ENCODE data around the gene CRTC1. TPM values are rescaled to one million over a fixed set of nuclear protein-coding genes. Genes with fewer than 3 reads are reported as not detected.
A peak's percentile ranks its signal among the peaks of the same experiment; 100 is the strongest.

Gene CRTC1
- total and polyA plus RNA-seq, 9 of the 15 experiments (the other 6 are each of a cell fraction or from before 2014, with no cell fraction given), result 0.25 to 3.8 (median 1.2) TPM; not detected in 2

DNA sequence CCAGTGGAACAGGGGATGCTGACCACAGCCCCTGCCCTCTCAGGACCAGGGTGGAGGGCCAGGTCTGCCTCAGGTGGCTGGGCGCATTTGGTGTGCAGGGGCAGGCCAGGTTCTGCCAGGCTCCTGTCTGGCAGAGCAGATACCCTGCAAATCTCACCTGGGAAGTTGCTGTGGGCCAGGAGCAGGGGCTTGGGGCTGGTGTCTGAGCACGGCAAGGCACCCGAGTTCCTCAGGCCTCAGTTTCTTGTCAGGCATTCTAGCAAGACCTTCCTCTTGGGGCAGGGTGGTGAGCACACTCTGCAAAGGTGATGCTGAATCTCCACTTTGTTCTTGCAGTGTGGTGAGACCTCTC, 1.1 kb downstream of the CRTC1 start:
- Histone ChIP-seq H3K27me3 (ENCODE audit: control insufficient read depth in 2 of 2, insufficient read depth in 2 of 2, low read length in 2 of 2) (no peaks in the 10 kb centered on the region), H2AFZ (ENCODE audit: low read depth, low read length) (no peak overlapping the region), H3K4me3 (no peak overlapping the region), H3K79me2 (ENCODE audit: control insufficient read depth, insufficient read depth, low read length) (peaks cover 19% of the 10 kb centered on the region), H3K9ac (ENCODE audit: insufficient read depth in 1 of 2, low read depth in 2 of 2, low read length in 2 of 2) (peak overlapping the region in 1 of 2 experiments; percentile 91; a peak in 2 of 4 replicates), H3K9me3 (replicated peaks; ENCODE audit: control insufficient read depth, insufficient read depth, low read depth, low read length) (no peaks in the 10 kb centered on the region), H3K4me2 (ENCODE audit: insufficient read depth, low read length) (peak overlapping the region; percentile 93; the same call in 1 of the 2 replicates), H3K4me1 (replicated peaks in 1 of 2; ENCODE audit: control insufficient read depth in 2 of 2, insufficient read depth in 2 of 2, low read length in 2 of 2) (peaks cover 10 to 35% of the 10 kb centered on the region in 2 experiments; a peak in 4 of 5 replicates), H3K36me3 (ENCODE audit: control insufficient read depth, insufficient read depth, low read length) (no peaks in the 10 kb centered on the region), H3K27ac (ENCODE audit: extremely low read depth, low read depth, low read length) (no peak overlapping the region), H3K9me1 (ENCODE audit: control insufficient read depth, insufficient read depth, low read length) (no peaks in the 10 kb centered on the region), H4K20me1 (replicated peaks; ENCODE audit: control insufficient read depth, insufficient read depth, low read length) (peaks cover 9% of the 10 kb centered on the region; the same call in 1 of the 2 replicates)
- 42% methylated on average over 3 of the region's 3 CpGs for WGBS (ENCODE audit: insufficient coverage, low coverage, missing lambda C conversion rate)
- in situ Hi-C loops (cut with MboI), result no loop called here
- FAIRE-seq, result no peak
- no peak for TF ChIP-seq ZC3H8 (IDR thresholded peaks at IDR 0.05)
- no peak for TF ChIP-seq HDAC8 (tag; IDR thresholded peaks at IDR 0.05)
- no peak for TF ChIP-seq MBD2 (IDR thresholded peaks at IDR 0.05; ENCODE audit: borderline replicate concordance, low read depth)
- peak; percentile 39; the same call in 1 of the 2 replicates for TF ChIP-seq RBFOX2 (IDR thresholded peaks at IDR 0.05; ENCODE audit: low read depth, low read length)
- TF ChIP-seq, protein P1, sequence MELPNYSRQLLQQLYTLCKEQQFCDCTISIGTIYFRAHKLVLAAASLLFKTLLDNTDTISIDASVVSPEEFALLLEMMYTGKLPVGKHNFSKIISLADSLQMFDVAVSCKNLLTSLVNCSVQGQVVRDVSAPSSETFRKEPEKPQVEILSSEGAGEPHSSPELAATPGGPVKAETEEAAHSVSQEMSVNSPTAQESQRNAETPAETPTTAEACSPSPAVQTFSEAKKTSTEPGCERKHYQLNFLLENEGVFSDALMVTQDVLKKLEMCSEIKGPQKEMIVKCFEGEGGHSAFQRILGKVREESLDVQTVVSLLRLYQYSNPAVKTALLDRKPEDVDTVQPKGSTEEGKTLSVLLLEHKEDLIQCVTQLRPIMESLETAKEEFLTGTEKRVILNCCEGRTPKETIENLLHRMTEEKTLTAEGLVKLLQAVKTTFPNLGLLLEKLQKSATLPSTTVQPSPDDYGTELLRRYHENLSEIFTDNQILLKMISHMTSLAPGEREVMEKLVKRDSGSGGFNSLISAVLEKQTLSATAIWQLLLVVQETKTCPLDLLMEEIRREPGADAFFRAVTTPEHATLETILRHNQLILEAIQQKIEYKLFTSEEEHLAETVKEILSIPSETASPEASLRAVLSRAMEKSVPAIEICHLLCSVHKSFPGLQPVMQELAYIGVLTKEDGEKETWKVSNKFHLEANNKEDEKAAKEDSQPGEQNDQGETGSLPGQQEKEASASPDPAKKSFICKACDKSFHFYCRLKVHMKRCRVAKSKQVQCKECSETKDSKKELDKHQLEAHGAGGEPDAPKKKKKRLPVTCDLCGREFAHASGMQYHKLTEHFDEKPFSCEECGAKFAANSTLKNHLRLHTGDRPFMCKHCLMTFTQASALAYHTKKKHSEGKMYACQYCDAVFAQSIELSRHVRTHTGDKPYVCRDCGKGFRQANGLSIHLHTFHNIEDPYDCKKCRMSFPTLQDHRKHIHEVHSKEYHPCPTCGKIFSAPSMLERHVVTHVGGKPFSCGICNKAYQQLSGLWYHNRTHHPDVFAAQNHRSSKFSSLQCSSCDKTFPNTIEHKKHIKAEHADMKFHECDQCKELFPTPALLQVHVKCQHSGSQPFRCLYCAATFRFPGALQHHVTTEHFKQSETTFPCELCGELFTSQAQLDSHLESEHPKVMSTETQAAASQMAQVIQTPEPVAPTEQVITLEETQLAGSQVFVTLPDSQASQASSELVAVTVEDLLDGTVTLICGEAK (IDR thresholded peaks at IDR 0.05), result no peak
- TF ChIP-seq, protein P1 (CRISPR knock-in tag; IDR thresholded peaks at IDR 0.05), result no peak
- POLR2A ChIA-PET, result interaction anchor here (0.8 kb wide), 1 partner anchor 24 kb away, joined by 3 read pairs; no protein-coding TSS in a partner anchor
- ATAC-seq, result no peak
- CTCF ChIA-PET (ENCODE audit: low intra/inter-chr PET ratio), result no interaction called here
- no peak for DNase-seq (ENCODE audit: extremely low read depth in 1 of 4, low spot score in 3 of 4)
- intact Hi-C loops (cut with micrococcal nuclease), result no loop called here
- BruUV-seq (replicated peaks), result no TSS peak

Measured in K562 (cell line).